Glutamatergic neuron (in vitro differentiated cells): ENCODE measurements around the gene PKP2. TPM values are rescaled to one million over a fixed set of nuclear protein-coding genes. Genes with fewer than 3 reads are reported as not detected.
A peak's percentile ranks its signal among the peaks of the same experiment; 100 is the strongest.
"Not testable (repeated sequence)": the region's sequence is repeated elsewhere in the genome, so short reads cannot be mapped to it uniquely, and the experiment has no call there.

ENCODE experiments used
- DNase-seq: peaks from one replicate; pipeline ENCODE4 v3.0.0; 2022
- H3K27ac Mint-ChIP-seq: one replicate; pipeline ENCODE4 v1.8.0; 2020; ENCODE audit warnings: mild to moderate bottlenecking, mixed read lengths, inconsistent platforms; ENCODE audit not compliant: unreplicated experiment
- H3K27me3 Mint-ChIP-seq: one replicate; pipeline ENCODE4 v1.8.0; 2020; ENCODE audit warnings: mild to moderate bottlenecking, moderate library complexity, mixed read lengths, inconsistent platforms; ENCODE audit not compliant: unreplicated experiment
- H3K36me3 Mint-ChIP-seq: one replicate; pipeline ENCODE4 v1.8.0; 2020; ENCODE audit warnings: mild to moderate bottlenecking, mixed read lengths, inconsistent platforms; ENCODE audit not compliant: unreplicated experiment
- H3K4me1 Mint-ChIP-seq: one replicate; pipeline ENCODE4 v1.8.0; 2020; ENCODE audit warnings: mild to moderate bottlenecking, low read depth, mixed read lengths, inconsistent platforms; ENCODE audit not compliant: unreplicated experiment
- H3K4me3 Mint-ChIP-seq: one replicate; pipeline ENCODE4 v1.8.0; 2020; ENCODE audit warnings: mild to moderate bottlenecking, mixed read lengths, inconsistent platforms; ENCODE audit not compliant: unreplicated experiment
- H3K9me3 Mint-ChIP-seq: one replicate; pipeline ENCODE4 v1.8.0; 2020; ENCODE audit warnings: mild to moderate bottlenecking, moderate library complexity, mixed read lengths, inconsistent platforms; ENCODE audit not compliant: unreplicated experiment
- total RNA-seq: library from RNA; stranded (reverse); fragmentation: NEBNext Ultra II Directional; extraction: Animal tissue kit (Norgen Biotek cat#: 25700); gene quantifications from one replicate; pipeline ENCODE4 v1.2.1, GENCODE V29; 2021; ENCODE audit not compliant: unreplicated experiment
- TF ChIP-seq, protein P1 (sequence below): fragments of 200-600 bp; sonication (generic); IDR thresholded peaks from one replicate; pipeline ENCODE4 v1.5.0; 2021; ENCODE audit not compliant: partially characterized antibody, unreplicated experiment

PKP2 gene
- total RNA-seq, 1 donor from 2014 or later: 2.5 TPM

DNA sequence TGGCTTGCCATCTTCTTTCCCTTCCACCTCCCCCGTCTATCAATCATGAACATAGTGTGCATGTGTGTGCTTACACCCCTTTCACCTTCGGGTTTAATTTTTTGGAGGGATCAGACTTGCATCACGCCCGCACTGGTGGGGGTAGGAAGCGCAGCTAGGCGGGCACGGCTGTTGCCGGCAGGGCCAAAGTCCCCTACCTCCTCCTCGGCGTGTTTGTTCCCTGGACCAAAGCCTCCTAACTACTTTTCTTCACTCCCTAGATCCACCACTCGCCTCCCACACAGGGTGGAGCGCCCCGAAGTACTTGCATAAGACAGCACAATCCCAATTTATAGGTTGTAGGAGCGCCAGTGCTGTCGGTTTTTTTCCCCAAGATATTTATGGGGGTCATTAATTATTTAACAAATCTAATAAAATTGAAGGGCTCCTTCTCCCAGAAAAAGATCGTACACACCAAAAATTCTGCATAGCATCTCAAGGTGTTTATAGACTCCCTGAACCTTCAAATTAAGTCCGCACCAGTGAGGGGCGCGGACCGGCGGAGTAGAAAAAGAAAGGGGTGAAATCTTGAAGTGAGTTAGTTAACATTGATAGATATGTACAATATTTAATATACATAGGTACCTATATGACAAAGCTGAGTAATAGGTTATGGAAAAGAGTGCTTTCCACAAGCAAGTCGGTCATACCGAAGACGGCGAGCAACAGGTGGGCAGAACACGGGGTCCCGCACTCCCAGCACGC, 717 bp downstream of the PKP2 start:
- Mint-ChIP-seq H3K4me3 (peak overlapping the region; percentile 92), H3K9me3 (peaks cover 2% of the 10 kb centered on the region), H3K27ac (peak overlapping the region; percentile 33), H3K36me3 (no peaks in the 10 kb centered on the region), H3K4me1 (peaks cover 7% of the 10 kb centered on the region), H3K27me3 (peaks cover 4% of the 10 kb centered on the region)
- DNase-seq: no peak
- TF ChIP-seq, protein P1, sequence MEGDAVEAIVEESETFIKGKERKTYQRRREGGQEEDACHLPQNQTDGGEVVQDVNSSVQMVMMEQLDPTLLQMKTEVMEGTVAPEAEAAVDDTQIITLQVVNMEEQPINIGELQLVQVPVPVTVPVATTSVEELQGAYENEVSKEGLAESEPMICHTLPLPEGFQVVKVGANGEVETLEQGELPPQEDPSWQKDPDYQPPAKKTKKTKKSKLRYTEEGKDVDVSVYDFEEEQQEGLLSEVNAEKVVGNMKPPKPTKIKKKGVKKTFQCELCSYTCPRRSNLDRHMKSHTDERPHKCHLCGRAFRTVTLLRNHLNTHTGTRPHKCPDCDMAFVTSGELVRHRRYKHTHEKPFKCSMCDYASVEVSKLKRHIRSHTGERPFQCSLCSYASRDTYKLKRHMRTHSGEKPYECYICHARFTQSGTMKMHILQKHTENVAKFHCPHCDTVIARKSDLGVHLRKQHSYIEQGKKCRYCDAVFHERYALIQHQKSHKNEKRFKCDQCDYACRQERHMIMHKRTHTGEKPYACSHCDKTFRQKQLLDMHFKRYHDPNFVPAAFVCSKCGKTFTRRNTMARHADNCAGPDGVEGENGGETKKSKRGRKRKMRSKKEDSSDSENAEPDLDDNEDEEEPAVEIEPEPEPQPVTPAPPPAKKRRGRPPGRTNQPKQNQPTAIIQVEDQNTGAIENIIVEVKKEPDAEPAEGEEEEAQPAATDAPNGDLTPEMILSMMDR: no peak

DNA sequence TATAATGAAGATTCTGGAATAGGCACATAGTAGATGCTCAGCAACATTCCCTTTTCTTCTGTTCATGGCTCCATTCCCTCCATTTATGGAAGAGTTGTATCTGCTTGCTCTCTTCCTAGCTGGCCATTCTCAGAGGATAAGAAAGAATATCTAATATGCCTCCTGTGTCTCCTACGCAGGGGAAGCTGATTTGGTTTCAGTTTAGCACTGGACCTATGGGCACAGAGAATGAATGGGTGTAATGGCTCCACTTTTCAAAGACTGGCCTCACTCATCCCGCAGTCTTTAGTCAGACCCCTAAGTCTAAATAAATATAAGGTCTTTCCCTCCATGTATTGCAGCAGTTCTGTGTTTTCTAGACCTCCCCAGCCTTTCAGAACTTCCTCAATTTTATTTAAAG, 2.0 kb downstream of the PKP2 start:
- TF ChIP-seq, protein P1: no peak
- peaks cover 4% of the 10 kb centered on the region for H3K27me3 Mint-ChIP-seq
- H3K27ac Mint-ChIP-seq: no peak overlapping the region
- H3K4me3 Mint-ChIP-seq: no peak overlapping the region
- peaks cover 7% of the 10 kb centered on the region for H3K4me1 Mint-ChIP-seq
- peaks cover 2% of the 10 kb centered on the region for H3K9me3 Mint-ChIP-seq
- no peaks in the 10 kb centered on the region for H3K36me3 Mint-ChIP-seq
- DNase-seq: no peak

DNA sequence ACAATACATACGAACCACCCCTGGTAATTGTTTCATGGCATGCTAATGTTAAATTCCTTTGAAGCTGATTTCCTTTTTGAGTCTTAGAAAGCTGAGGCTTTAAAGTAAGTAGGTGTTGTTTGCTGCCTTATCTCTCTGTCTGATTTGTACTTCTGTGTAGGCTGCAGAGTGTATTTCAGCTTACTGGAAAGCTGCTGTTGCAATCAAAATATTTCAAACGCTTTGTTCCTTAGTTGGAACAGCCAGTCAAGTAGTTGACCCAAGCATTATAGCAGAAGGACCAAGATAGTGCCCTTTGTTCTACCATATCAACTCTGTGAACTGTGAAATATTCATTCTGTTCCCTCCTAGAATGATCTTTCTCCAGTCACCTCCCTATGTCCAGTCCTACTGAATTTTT, 3.1 kb downstream of the PKP2 start:
- peaks cover 7% of the 10 kb centered on the region for H3K4me1 Mint-ChIP-seq
- no peak overlapping the region for H3K27ac Mint-ChIP-seq
- peaks cover 4% of the 10 kb centered on the region for H3K27me3 Mint-ChIP-seq
- no peaks in the 10 kb centered on the region for H3K36me3 Mint-ChIP-seq
- no peak for DNase-seq
- peaks cover 2% of the 10 kb centered on the region for H3K9me3 Mint-ChIP-seq
- H3K4me3 Mint-ChIP-seq: no peak overlapping the region
- TF ChIP-seq, protein P1: no peak

DNA sequence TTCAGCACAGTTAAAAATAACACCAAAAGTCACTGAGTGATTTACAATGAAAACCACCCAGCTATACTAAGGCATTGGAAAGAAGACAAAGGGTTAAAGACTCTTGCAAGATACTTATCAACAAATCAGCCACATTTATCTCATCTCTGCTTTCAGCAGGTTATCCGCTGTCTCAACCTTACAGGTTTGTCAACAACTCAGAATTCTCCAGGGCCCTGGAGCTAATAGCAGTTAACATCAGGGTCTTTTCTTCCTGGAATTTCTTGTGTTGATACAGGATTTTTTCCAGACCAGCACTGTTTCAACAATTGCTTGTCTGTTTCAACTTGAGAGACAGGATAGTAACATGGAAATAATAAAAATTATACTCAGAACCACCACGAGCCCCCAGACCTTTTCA, 3.5 kb downstream of the PKP2 start:
- no peaks in the 10 kb centered on the region for H3K36me3 Mint-ChIP-seq
- peaks cover 7% of the 10 kb centered on the region for H3K4me1 Mint-ChIP-seq
- peaks cover 2% of the 10 kb centered on the region for H3K9me3 Mint-ChIP-seq
- H3K4me3 Mint-ChIP-seq: no peak overlapping the region
- DNase-seq: no peak
- H3K27ac Mint-ChIP-seq: no peak overlapping the region
- peaks cover 4% of the 10 kb centered on the region for H3K27me3 Mint-ChIP-seq
- TF ChIP-seq, protein P1: no peak

DNA sequence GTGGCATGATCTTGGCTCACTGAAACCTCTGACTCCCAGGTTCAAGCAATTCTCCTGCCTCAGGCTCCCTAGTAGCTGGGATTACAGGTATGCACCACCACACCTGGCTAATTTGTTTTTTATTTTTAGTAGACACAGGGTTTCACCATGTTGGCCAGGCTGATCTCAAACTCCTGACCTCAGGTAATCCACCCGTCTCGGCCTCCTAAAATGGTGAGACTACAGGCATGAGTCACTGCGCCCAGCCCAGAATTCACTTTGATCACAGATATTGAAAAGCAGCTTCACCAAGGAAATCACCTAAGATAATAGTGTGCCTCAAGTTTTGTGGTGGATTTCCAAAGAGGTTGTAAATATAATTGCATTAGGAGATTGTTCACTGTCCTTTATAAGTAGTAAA, 4.2 kb downstream of the PKP2 start:
- H3K4me1 Mint-ChIP-seq, H3K4me3 Mint-ChIP-seq, H3K27ac Mint-ChIP-seq, H3K9me3 Mint-ChIP-seq, H3K27me3 Mint-ChIP-seq, H3K36me3 Mint-ChIP-seq, DNase-seq: not testable (repeated sequence)
